ENCODE measurements around the gene RNF222. TPM values are rescaled to one million over a fixed set of nuclear protein-coding genes. Genes with fewer than 3 reads are reported as not detected.
"Not testable (repeated sequence)": the region's sequence is repeated elsewhere in the genome, so short reads cannot be mapped to it uniquely, and the experiment has no call there.

The RNF222 gene
- total RNA-seq, 1 donor from 2014 or later: under 0.01 TPM

GRCh38 chr17:8384801-8385378 lies 12.7 kb downstream of the RNF222 start:
- FAIRE-seq (no peak), DNase-seq (ENCODE audit: low read depth) (peak; percentile 73)
- TF ChIP-seq, protein P1, sequence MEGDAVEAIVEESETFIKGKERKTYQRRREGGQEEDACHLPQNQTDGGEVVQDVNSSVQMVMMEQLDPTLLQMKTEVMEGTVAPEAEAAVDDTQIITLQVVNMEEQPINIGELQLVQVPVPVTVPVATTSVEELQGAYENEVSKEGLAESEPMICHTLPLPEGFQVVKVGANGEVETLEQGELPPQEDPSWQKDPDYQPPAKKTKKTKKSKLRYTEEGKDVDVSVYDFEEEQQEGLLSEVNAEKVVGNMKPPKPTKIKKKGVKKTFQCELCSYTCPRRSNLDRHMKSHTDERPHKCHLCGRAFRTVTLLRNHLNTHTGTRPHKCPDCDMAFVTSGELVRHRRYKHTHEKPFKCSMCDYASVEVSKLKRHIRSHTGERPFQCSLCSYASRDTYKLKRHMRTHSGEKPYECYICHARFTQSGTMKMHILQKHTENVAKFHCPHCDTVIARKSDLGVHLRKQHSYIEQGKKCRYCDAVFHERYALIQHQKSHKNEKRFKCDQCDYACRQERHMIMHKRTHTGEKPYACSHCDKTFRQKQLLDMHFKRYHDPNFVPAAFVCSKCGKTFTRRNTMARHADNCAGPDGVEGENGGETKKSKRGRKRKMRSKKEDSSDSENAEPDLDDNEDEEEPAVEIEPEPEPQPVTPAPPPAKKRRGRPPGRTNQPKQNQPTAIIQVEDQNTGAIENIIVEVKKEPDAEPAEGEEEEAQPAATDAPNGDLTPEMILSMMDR (IDR thresholded peaks at IDR 0.05; ENCODE audit: insufficient read depth, low read length, severe bottlenecking): no peak
- Histone ChIP-seq H3K36me3 (ENCODE audit: control insufficient read depth, insufficient read depth, low read length) (peaks cover 10% of the 10 kb centered on the region), H3K4me3 (ENCODE audit: low read depth, low read length) (no peak overlapping the region), H3K27me3 (ENCODE audit: control insufficient read depth, insufficient read depth, low read length) (no peaks in the 10 kb centered on the region)

DNA sequence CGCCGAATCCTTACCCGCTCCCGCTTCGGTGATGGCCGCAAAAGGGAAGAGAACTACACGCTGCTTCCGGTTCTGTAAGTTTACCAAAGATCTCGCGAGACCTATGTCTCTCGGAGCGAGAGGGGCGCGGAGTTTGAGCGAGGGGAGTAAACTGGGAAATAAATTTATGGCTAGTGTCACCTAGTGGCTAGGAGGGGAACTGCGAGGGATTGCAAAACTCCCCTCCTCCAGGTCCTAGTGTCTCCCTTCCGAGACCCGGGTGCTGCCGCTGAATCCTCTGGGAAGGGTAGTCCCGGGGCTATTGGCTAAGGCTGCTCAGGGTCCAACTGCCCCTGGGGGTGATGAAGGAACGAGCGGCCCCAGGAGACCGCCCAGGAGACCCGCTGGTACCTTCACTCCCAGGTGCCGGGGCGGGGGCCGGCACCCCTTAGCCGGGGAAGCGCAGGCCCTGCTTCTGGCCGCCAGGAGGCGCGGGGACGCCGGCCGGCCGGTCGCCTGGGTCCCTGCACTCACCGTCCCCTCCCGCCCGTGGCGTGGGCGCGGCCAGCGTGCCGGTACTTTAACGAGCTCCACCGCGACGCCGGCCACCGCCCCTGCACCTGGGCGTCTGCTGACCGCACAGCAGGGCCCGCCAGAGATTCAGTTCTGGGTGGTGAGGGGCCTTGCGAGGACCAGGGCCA lies 14.3 kb downstream of the RNF222 start, which contains the start of gene RPL26:
RPL26 (minus strand) TSS at position 51 of the 680 bp plus-strand sequence. CDS start 883 bp downstream, outside the sequence.
- DNase-seq (ENCODE audit: low read depth) (peak; percentile 95), FAIRE-seq (no peak)
- Histone ChIP-seq H3K27me3 (ENCODE audit: control insufficient read depth, insufficient read depth, low read length) (no peaks in the 10 kb centered on the region), H3K4me3 (ENCODE audit: low read depth, low read length) (peak within 1 kb of the TSS; percentile 55), H3K36me3 (ENCODE audit: control insufficient read depth, insufficient read depth, low read length) (peaks cover 17% of the 10 kb centered on the region)
- TF ChIP-seq, protein P1 (IDR thresholded peaks at IDR 0.05; ENCODE audit: insufficient read depth, low read length, severe bottlenecking): peak; percentile 77

- TF ChIP-seq, protein P1 (IDR thresholded peaks at IDR 0.05; ENCODE audit: insufficient read depth, low read length, severe bottlenecking): no peak
- Histone ChIP-seq H3K36me3 (ENCODE audit: control insufficient read depth, insufficient read depth, low read length) (peaks cover 17% of the 10 kb centered on the region), H3K27me3 (ENCODE audit: control insufficient read depth, insufficient read depth, low read length) (no peaks in the 10 kb centered on the region), H3K4me3 (ENCODE audit: low read depth, low read length) (peak overlapping the region; percentile 55)
- no peak for FAIRE-seq
- DNase-seq (ENCODE audit: low read depth): no peak
These were observed 14.8 kb downstream of the RNF222 start for GRCh38 chr17:8382880-8383142.

GRCh38 chr17:8382052-8382879 lies 15.4 kb downstream of the RNF222 start:
- Histone ChIP-seq H3K4me3 (ENCODE audit: low read depth, low read length) (peak overlapping the region; percentile 55), H3K27me3 (ENCODE audit: control insufficient read depth, insufficient read depth, low read length) (no peaks in the 10 kb centered on the region), H3K36me3 (ENCODE audit: control insufficient read depth, insufficient read depth, low read length) (peaks cover 17% of the 10 kb centered on the region)
- TF ChIP-seq, protein P1 (IDR thresholded peaks at IDR 0.05; ENCODE audit: insufficient read depth, low read length, severe bottlenecking): no peak
- FAIRE-seq (no peak), DNase-seq (ENCODE audit: low read depth) (peak; percentile 13)

GRCh38 chr17:8380049-8380448 lies 17.6 kb downstream of the RNF222 start:
- peaks cover 17% of the 10 kb centered on the region for H3K36me3 ChIP-seq (ENCODE audit: control insufficient read depth, insufficient read depth, low read length)
- no peaks in the 10 kb centered on the region for H3K27me3 ChIP-seq (ENCODE audit: control insufficient read depth, insufficient read depth, low read length)
- FAIRE-seq (no peak), DNase-seq (ENCODE audit: low read depth) (no peak)
- H3K4me3 ChIP-seq (ENCODE audit: low read depth, low read length): no peak overlapping the region
- TF ChIP-seq, protein P1 (IDR thresholded peaks at IDR 0.05; ENCODE audit: insufficient read depth, low read length, severe bottlenecking): no peak

GRCh38 chr17:8378117-8378516 lies 19.5 kb downstream of the RNF222 start:
- H3K27me3 ChIP-seq (ENCODE audit: control insufficient read depth, insufficient read depth, low read length); H3K4me3 ChIP-seq (ENCODE audit: low read depth, low read length); DNase-seq (ENCODE audit: low read depth); FAIRE-seq: not testable (repeated sequence)
- peaks cover 17% of the 10 kb centered on the region for H3K36me3 ChIP-seq (ENCODE audit: control insufficient read depth, insufficient read depth, low read length)
